K562 (cell line): ENCODE measurements around the gene WNT8A.

Experiments used
- CBX5 ChIP-seq: IDR thresholded peaks from 2 replicates; pipeline ENCODE4 v1.6.1; 2014; ENCODE audit warnings: low read depth, borderline replicate concordance
- ELF1 ChIP-seq: fragments of 200-800 bp; sonication (Bioruptor generic); IDR thresholded peaks from 2 replicates; pipeline ENCODE4 v1.6.1; 2016; ENCODE audit warnings: missing genetic modification characterization, missing compliant biosample characterization
- FOXA3 ChIP-seq, 2 experiments: fragments of 450-650 bp in 1 of 2; sonication (generic) in 1 of 2; formaldehyde crosslinking; IDR thresholded peaks in 1 of 2; conservative IDR thresholded peaks in 1 of 2; 2 replicates each; pipeline versions ENCODE4 v1.4.0 to v1.8.0; 2020 to 2022; ENCODE audit warnings: mild to moderate bottlenecking in 2 of 2, missing genetic modification reagents in 1 of 2
- GABPA ChIP-seq: fragments of 200-800 bp; sonication (Bioruptor generic); conservative IDR thresholded peaks from 2 replicates; pipeline ENCODE4 v1.6.1; 2016; ENCODE audit warnings: low read depth, missing genetic modification characterization, missing compliant biosample characterization
- SMAD4 ChIP-seq: fragments of 250-450 bp; sonication (Bioruptor Pico); conservative IDR thresholded peaks from 2 replicates; pipeline ENCODE4 v1.8.0; 2021; ENCODE audit warnings: inconsistent platforms, mild to moderate bottlenecking, moderate library complexity
- SPI1 ChIP-seq: IDR thresholded peaks from 2 replicates; pipeline ENCODE4 v1.6.1; 2011; ENCODE audit warnings: low read depth, low read length, control low read depth, borderline replicate concordance
- TAF1 ChIP-seq: IDR thresholded peaks from 2 replicates; pipeline ENCODE4 v1.6.1; 2011; ENCODE audit warnings: mild to moderate bottlenecking, low read length, moderate library complexity; ENCODE audit not compliant: insufficient read depth, control insufficient read depth, severe bottlenecking; ENCODE audit errors: extremely low read depth
- UBTF ChIP-seq, 2 experiments: IDR thresholded peaks; 2 replicates each; pipeline ENCODE4 v1.6.1; 2012; ENCODE audit warnings: improper control_type of control experiment in 2 of 2, low read depth in 2 of 2, low read length in 2 of 2, borderline replicate concordance in 1 of 2
- USF2 ChIP-seq: sonication (generic); formaldehyde crosslinking; IDR thresholded peaks from 2 replicates; pipeline ENCODE4 v1.5.0; 2020; ENCODE audit warnings: missing genetic modification reagents
- YBX1 ChIP-seq: fragments of 450-650 bp; IDR thresholded peaks from 2 replicates; pipeline ENCODE4 v1.7.1; 2016; ENCODE audit warnings: mild to moderate bottlenecking
- TF ChIP-seq, protein P1 (sequence below), 3 experiments: IDR thresholded peaks in 2 of 3; conservative IDR thresholded peaks in 1 of 3; 2 replicates each; pipeline ENCODE4 v1.5.1; 2011 to 2012; ENCODE audit warnings: low read length in 3 of 3, mild to moderate bottlenecking in 3 of 3, control low read depth in 2 of 3, improper control_type of control experiment in 1 of 3, inconsistent platforms in 1 of 3, low read depth in 1 of 3, mixed read lengths in 1 of 3, moderate library complexity in 1 of 3; ENCODE audit not compliant: insufficient read depth in 2 of 3
- TF ChIP-seq, protein P2 (sequence below), 2 experiments: fragments of 450-650 bp in 1 of 2; sonication (generic) in 1 of 2; formaldehyde crosslinking in 1 of 2; IDR thresholded peaks; 2 replicates each; pipeline versions ENCODE4 v1.7.1 to v1.9.0; 2016 to 2022; ENCODE audit warnings: inconsistent platforms in 1 of 2, mild to moderate bottlenecking in 1 of 2, missing genetic modification reagents in 1 of 2

DNA sequence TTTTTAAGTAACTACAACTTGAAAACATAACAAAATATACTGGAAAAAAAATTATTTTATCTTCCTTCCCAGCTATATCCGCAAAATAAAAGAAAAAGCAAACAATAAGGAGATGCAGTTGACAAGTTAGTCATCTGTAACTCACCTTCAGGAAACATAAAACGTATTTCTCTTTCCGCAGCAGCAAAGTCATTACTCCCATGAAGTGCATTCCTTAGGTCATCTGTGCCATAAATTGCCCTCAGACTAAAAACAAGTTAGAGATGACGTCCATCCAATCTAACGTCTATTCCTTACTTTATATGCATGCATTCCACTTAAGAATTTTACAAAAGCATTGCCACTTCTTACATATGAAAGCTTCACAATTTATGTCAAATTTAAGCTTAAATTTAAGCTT is 44.5 kb downstream of the WNT8A start:
- no peak for TF ChIP-seq TAF1
- no peak for TF ChIP-seq SPI1
- TF ChIP-seq FOXA3 (CRISPR knock-in tag; conservative IDR thresholded peaks at IDR 0.05 in 1 of 2, IDR thresholded peaks at IDR 0.05 in 1 of 2): no peak
- TF ChIP-seq, protein P1, sequence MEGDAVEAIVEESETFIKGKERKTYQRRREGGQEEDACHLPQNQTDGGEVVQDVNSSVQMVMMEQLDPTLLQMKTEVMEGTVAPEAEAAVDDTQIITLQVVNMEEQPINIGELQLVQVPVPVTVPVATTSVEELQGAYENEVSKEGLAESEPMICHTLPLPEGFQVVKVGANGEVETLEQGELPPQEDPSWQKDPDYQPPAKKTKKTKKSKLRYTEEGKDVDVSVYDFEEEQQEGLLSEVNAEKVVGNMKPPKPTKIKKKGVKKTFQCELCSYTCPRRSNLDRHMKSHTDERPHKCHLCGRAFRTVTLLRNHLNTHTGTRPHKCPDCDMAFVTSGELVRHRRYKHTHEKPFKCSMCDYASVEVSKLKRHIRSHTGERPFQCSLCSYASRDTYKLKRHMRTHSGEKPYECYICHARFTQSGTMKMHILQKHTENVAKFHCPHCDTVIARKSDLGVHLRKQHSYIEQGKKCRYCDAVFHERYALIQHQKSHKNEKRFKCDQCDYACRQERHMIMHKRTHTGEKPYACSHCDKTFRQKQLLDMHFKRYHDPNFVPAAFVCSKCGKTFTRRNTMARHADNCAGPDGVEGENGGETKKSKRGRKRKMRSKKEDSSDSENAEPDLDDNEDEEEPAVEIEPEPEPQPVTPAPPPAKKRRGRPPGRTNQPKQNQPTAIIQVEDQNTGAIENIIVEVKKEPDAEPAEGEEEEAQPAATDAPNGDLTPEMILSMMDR (IDR thresholded peaks at IDR 0.05 in 2 of 3, conservative IDR thresholded peaks at IDR 0.05 in 1 of 3; ENCODE audit: insufficient read depth in 2 of 3, low read depth in 1 of 3, low read length in 3 of 3): no peak
- no peak for TF ChIP-seq SMAD4 (CRISPR knock-in tag)
- no peak for TF ChIP-seq UBTF (IDR thresholded peaks at IDR 0.05; ENCODE audit: borderline replicate concordance in 1 of 2, low read depth in 2 of 2, low read length in 2 of 2)
- no peak for TF ChIP-seq CBX5
- no peak for TF ChIP-seq ELF1
- TF ChIP-seq YBX1: no peak
- TF ChIP-seq, protein P2, sequence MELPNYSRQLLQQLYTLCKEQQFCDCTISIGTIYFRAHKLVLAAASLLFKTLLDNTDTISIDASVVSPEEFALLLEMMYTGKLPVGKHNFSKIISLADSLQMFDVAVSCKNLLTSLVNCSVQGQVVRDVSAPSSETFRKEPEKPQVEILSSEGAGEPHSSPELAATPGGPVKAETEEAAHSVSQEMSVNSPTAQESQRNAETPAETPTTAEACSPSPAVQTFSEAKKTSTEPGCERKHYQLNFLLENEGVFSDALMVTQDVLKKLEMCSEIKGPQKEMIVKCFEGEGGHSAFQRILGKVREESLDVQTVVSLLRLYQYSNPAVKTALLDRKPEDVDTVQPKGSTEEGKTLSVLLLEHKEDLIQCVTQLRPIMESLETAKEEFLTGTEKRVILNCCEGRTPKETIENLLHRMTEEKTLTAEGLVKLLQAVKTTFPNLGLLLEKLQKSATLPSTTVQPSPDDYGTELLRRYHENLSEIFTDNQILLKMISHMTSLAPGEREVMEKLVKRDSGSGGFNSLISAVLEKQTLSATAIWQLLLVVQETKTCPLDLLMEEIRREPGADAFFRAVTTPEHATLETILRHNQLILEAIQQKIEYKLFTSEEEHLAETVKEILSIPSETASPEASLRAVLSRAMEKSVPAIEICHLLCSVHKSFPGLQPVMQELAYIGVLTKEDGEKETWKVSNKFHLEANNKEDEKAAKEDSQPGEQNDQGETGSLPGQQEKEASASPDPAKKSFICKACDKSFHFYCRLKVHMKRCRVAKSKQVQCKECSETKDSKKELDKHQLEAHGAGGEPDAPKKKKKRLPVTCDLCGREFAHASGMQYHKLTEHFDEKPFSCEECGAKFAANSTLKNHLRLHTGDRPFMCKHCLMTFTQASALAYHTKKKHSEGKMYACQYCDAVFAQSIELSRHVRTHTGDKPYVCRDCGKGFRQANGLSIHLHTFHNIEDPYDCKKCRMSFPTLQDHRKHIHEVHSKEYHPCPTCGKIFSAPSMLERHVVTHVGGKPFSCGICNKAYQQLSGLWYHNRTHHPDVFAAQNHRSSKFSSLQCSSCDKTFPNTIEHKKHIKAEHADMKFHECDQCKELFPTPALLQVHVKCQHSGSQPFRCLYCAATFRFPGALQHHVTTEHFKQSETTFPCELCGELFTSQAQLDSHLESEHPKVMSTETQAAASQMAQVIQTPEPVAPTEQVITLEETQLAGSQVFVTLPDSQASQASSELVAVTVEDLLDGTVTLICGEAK (IDR thresholded peaks at IDR 0.05): no peak
- TF ChIP-seq, protein P2 (CRISPR knock-in tag; IDR thresholded peaks at IDR 0.05): no peak
- no peak for TF ChIP-seq GABPA (tag)
- TF ChIP-seq USF2 (CRISPR knock-in tag): no peak
